ENCODE results near the gene CREB3L2.

CREB3L2 gene

DNA sequence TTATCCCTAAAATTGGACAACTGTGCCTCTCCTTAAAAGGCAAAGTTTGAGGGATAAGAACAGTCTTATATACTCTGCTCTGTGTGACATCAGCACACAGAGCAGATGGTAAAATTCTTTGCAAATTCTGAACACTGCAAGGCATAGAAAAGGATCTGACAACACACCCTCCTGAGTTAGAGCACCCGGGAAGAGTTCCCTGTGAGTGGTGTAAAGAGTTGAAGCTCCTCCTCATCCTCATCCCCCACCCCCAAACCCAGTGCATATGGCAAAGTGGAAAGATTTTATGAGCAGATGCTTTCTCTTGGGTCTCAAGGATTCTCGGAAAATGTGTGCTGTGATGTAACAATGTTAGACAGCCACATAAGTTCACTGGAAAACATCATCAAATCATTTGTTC is 115.1 kb downstream of the CREB3L2 start:
- H3K79me2 ChIP-seq (ENCODE audit: insufficient read depth, low read length), result no peaks in the 10 kb centered on the region
- H3K9me3 ChIP-seq (ENCODE audit: insufficient read depth, low read length), result no peaks in the 10 kb centered on the region
- no peaks in the 10 kb centered on the region for H4K20me1 ChIP-seq (ENCODE audit: low read depth, low read length)
- H3K4me3 ChIP-seq (ENCODE audit: insufficient read depth, low read length, poor library complexity, severe bottlenecking), result no peak overlapping the region
- H3F3A ChIP-seq (ENCODE audit: insufficient read depth), result no peaks in the 10 kb centered on the region
- no peaks in the 10 kb centered on the region for H3K27me3 ChIP-seq (ENCODE audit: low read length)
- TF ChIP-seq, protein P1, sequence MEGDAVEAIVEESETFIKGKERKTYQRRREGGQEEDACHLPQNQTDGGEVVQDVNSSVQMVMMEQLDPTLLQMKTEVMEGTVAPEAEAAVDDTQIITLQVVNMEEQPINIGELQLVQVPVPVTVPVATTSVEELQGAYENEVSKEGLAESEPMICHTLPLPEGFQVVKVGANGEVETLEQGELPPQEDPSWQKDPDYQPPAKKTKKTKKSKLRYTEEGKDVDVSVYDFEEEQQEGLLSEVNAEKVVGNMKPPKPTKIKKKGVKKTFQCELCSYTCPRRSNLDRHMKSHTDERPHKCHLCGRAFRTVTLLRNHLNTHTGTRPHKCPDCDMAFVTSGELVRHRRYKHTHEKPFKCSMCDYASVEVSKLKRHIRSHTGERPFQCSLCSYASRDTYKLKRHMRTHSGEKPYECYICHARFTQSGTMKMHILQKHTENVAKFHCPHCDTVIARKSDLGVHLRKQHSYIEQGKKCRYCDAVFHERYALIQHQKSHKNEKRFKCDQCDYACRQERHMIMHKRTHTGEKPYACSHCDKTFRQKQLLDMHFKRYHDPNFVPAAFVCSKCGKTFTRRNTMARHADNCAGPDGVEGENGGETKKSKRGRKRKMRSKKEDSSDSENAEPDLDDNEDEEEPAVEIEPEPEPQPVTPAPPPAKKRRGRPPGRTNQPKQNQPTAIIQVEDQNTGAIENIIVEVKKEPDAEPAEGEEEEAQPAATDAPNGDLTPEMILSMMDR (IDR thresholded peaks at IDR 0.05; ENCODE audit: insufficient read depth, low read length, poor library complexity, severe bottlenecking), result no peak
- no peak for TF ChIP-seq EZH2phosphoT487 (conservative IDR thresholded peaks at IDR 0.05; ENCODE audit: low read length)
- no peaks in the 10 kb centered on the region for H3K9me2 ChIP-seq (replicated peaks; ENCODE audit: insufficient read depth, low read length)
- H3K27ac ChIP-seq (ENCODE audit: low read depth, low read length), result no peak overlapping the region
- no peak overlapping the region for H3K4me2 ChIP-seq (ENCODE audit: low read depth, low read length, poor library complexity, severe bottlenecking)
- H3K9ac ChIP-seq (ENCODE audit: low read length), result no peak overlapping the region
- H3K36me3 ChIP-seq (ENCODE audit: low read length), result no peaks in the 10 kb centered on the region
- no peak overlapping the region for H2AFZ ChIP-seq (ENCODE audit: low read depth, low read length, severe bottlenecking)

DNA sequence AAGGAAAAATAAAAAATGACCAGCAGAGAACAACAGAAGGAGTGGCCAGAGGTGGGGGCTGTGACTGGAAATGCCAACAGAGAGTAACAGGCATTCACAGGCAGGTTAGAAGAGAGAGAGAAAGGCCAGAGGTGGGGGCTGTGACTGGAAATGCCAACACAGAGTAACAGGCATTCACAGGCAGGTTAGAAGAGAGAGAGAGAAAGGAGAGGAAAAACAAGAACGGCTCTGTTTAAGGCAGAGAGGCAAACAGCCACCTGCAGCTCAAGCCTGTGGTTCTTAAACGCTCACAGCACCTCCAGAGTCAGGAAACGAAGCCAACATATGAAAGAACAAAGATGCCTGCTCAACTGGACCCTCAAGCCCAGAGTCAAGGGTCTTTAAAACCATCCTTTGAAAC is 115.6 kb downstream of the CREB3L2 start:
- Histone ChIP-seq H2AFZ (ENCODE audit: low read depth, low read length, severe bottlenecking) (no peak overlapping the region), H3K27ac (ENCODE audit: low read depth, low read length) (no peak overlapping the region), H3K9ac (ENCODE audit: low read length) (no peak overlapping the region), H3K79me2 (ENCODE audit: insufficient read depth, low read length) (no peaks in the 10 kb centered on the region), H3K9me3 (ENCODE audit: insufficient read depth, low read length) (no peaks in the 10 kb centered on the region), H3F3A (ENCODE audit: insufficient read depth) (no peaks in the 10 kb centered on the region), H3K9me2 (replicated peaks; ENCODE audit: insufficient read depth, low read length) (no peaks in the 10 kb centered on the region), H3K4me2 (ENCODE audit: low read depth, low read length, poor library complexity, severe bottlenecking) (no peak overlapping the region), H4K20me1 (ENCODE audit: low read depth, low read length) (no peaks in the 10 kb centered on the region), H3K27me3 (ENCODE audit: low read length) (no peaks in the 10 kb centered on the region), H3K36me3 (ENCODE audit: low read length) (no peaks in the 10 kb centered on the region), H3K4me3 (ENCODE audit: insufficient read depth, low read length, poor library complexity, severe bottlenecking) (no peak overlapping the region)
- TF ChIP-seq, protein P1 (IDR thresholded peaks at IDR 0.05; ENCODE audit: insufficient read depth, low read length, poor library complexity, severe bottlenecking), result no peak
- TF ChIP-seq EZH2phosphoT487 (conservative IDR thresholded peaks at IDR 0.05; ENCODE audit: low read length), result no peak

DNA sequence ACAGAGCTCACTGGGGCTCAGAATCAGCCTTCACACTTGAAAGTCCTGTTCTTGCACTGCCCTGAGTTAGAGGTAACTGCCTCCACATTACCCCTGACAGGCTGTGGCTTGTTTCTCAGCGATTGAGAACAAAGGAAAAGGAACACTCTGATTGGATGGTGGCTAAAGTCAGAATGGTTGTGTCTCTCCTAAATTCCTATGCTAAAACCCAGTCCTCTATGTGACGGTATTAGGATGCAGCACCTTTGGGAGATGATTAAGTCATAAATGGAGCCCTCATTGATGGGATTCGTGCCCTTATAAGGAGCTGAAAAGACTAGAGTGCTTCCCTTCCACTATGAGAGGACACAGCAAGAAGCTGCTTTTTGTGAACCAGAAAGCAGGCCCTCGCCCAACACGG is 116.2 kb downstream of the CREB3L2 start:
- Histone ChIP-seq H3K36me3 (ENCODE audit: low read length) (no peaks in the 10 kb centered on the region), H3K27ac (ENCODE audit: low read depth, low read length) (no peak overlapping the region), H4K20me1 (ENCODE audit: low read depth, low read length) (no peaks in the 10 kb centered on the region), H3K4me3 (ENCODE audit: insufficient read depth, low read length, poor library complexity, severe bottlenecking) (no peak overlapping the region), H3K79me2 (ENCODE audit: insufficient read depth, low read length) (no peaks in the 10 kb centered on the region), H3K4me2 (ENCODE audit: low read depth, low read length, poor library complexity, severe bottlenecking) (no peak overlapping the region), H3K9me3 (ENCODE audit: insufficient read depth, low read length) (no peaks in the 10 kb centered on the region), H3K9me2 (replicated peaks; ENCODE audit: insufficient read depth, low read length) (no peaks in the 10 kb centered on the region), H3K27me3 (ENCODE audit: low read length) (no peaks in the 10 kb centered on the region), H3F3A (ENCODE audit: insufficient read depth) (no peaks in the 10 kb centered on the region), H2AFZ (ENCODE audit: low read depth, low read length, severe bottlenecking) (no peak overlapping the region), H3K9ac (ENCODE audit: low read length) (no peak overlapping the region)
- TF ChIP-seq, protein P1 (IDR thresholded peaks at IDR 0.05; ENCODE audit: insufficient read depth, low read length, poor library complexity, severe bottlenecking), result no peak
- TF ChIP-seq EZH2phosphoT487 (conservative IDR thresholded peaks at IDR 0.05; ENCODE audit: low read length), result no peak

Measured in SU-DHL-6 (cell line).